ENCODE data around the gene UBE2D2. TPM values are rescaled to one million over a fixed set of nuclear protein-coding genes. Genes with fewer than 3 reads are reported as not detected.

Gene UBE2D2
- total and polyA plus RNA-seq, 2 donors (not counting 1 experiment from before 2014, with no cell fraction given): 64.3 to 168 TPM

- peak overlapping the region; percentile 62 for H2AFZ ChIP-seq (ENCODE audit: insufficient read depth, low read depth, low read length, poor library complexity, severe bottlenecking)
- peaks cover 62% of the 10 kb centered on the region for H3K79me2 ChIP-seq (ENCODE audit: control insufficient read depth, insufficient read depth, low read length)
- H4K20me1 ChIP-seq (ENCODE audit: control insufficient read depth, insufficient read depth, low read length, poor library complexity, severe bottlenecking): peaks cover 16% of the 10 kb centered on the region
- peak overlapping the region; percentile 70 for H3K9ac ChIP-seq (ENCODE audit: low read length)
- POLR2A ChIA-PET: interaction anchor here (0.6 to 9.1 kb wide), 12 partner anchors 12 to 128 kb away, joined by 3 to 511 read pairs (median 33); partner anchors contain the start of gene CXXC5
- CTCF ChIA-PET: interaction anchor here (7.7 to 14.0 kb wide), 7 partner anchors 12 to 126 kb away, joined by 73 to 502 read pairs (median 215); partner anchors contain the start of gene CXXC5
- H3K27ac ChIP-seq (ENCODE audit: low read length in 2 of 2): peak overlapping the region; percentile 88 to 93
- H3K36me3 ChIP-seq (replicated peaks in 1 of 2; ENCODE audit: control extremely low read depth in 1 of 2, control insufficient read depth in 1 of 2, extremely low read depth in 1 of 2, insufficient read depth in 2 of 2, low read length in 1 of 2): peaks cover 0 to 2% of the 10 kb centered on the region in 2 experiments
- Mint-ChIP-seq H3K27me3 (no peaks in the 10 kb centered on the region), H3K27ac (peak overlapping the region; percentile 91), H3K4me1 (peaks cover 83% of the 10 kb centered on the region), H3K9me3 (ENCODE audit: insufficient read depth) (no peaks in the 10 kb centered on the region), H3K4me3 (peak overlapping the region; percentile 84)
- TF ChIP-seq, protein P1, sequence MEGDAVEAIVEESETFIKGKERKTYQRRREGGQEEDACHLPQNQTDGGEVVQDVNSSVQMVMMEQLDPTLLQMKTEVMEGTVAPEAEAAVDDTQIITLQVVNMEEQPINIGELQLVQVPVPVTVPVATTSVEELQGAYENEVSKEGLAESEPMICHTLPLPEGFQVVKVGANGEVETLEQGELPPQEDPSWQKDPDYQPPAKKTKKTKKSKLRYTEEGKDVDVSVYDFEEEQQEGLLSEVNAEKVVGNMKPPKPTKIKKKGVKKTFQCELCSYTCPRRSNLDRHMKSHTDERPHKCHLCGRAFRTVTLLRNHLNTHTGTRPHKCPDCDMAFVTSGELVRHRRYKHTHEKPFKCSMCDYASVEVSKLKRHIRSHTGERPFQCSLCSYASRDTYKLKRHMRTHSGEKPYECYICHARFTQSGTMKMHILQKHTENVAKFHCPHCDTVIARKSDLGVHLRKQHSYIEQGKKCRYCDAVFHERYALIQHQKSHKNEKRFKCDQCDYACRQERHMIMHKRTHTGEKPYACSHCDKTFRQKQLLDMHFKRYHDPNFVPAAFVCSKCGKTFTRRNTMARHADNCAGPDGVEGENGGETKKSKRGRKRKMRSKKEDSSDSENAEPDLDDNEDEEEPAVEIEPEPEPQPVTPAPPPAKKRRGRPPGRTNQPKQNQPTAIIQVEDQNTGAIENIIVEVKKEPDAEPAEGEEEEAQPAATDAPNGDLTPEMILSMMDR (IDR thresholded peaks at IDR 0.05): peak; percentile 21
- no peak for TF ChIP-seq EZH2 (IDR thresholded peaks at IDR 0.05; ENCODE audit: borderline replicate concordance, insufficient read depth, low read depth, low read length, poor library complexity, severe bottlenecking)
- H3K9me3 ChIP-seq (ENCODE audit: control extremely low read depth in 1 of 3, control insufficient read depth in 2 of 3, insufficient read depth in 1 of 3, low read length in 2 of 3): no peaks in the 10 kb centered on the region
- intact Hi-C loops (cut with micrococcal nuclease): loop anchor here (1.0 to 10.0 kb wide), 4 partner anchors 11 to 233 kb away; partner anchors contain the start of genes CXXC5 and SPATA24
- H3K4me3 ChIP-seq (ENCODE audit: control extremely low read depth in 1 of 5, extremely low read depth in 1 of 5, insufficient read depth in 1 of 5, low read depth in 2 of 5, low read length in 4 of 5): peak overlapping the region; percentile 2 to 79 (median 61)
- DNase-seq (peak; percentile 88), ATAC-seq (ENCODE audit: low read depth) (peak; percentile 16)
- peaks cover 65 to 92% of the 10 kb centered on the region in 2 donors for H3K4me1 ChIP-seq (ENCODE audit: control insufficient read depth in 2 of 2, insufficient read depth in 2 of 2, low read length in 2 of 2)
- no peaks in the 10 kb centered on the region for H3K27me3 ChIP-seq (replicated peaks in 1 of 4; ENCODE audit: control extremely low read depth in 1 of 4, control insufficient read depth in 3 of 4, insufficient read depth in 4 of 4, low read length in 3 of 4)
- peak overlapping the region; percentile 91 for H3K4me2 ChIP-seq (replicated peaks; ENCODE audit: low read depth, low read length, poor library complexity, severe bottlenecking)
- under 1% methylated on average over 50 of the region's 62 CpGs for WGBS (ENCODE audit: insufficient coverage)
Measured at GRCh38 chr5:139637438-139638089, 76.4 kb downstream of the UBE2D2 start.

All from B cell (primary cell).